ENCODE measurements around the gene NUP62. TPM values are rescaled to one million over a fixed set of nuclear protein-coding genes. Genes with fewer than 3 reads are reported as not detected.
"Not testable (repeated sequence)": the region's sequence is repeated elsewhere in the genome, so short reads cannot be mapped to it uniquely, and the experiment has no call there.

Gene NUP62
- total RNA-seq, 1 donor from 2014 or later: 126 TPM

- intact Hi-C loops (cut with micrococcal nuclease): no loop called here
Measured at GRCh38 chr19:49951806-49952478, 22.6 kb upstream of the NUP62 start.

- intact Hi-C loops (cut with micrococcal nuclease): no loop called here
Measured at GRCh38 chr19:49950956-49951526, 21.7 kb upstream of the NUP62 start.

GRCh38 chr19:49950590-49950948, 21.3 kb upstream of the NUP62 start:
- intact Hi-C loops (cut with micrococcal nuclease): no loop called here

GRCh38 chr19:49949742-49950589, 20.7 kb upstream of the NUP62 start:
- intact Hi-C loops (cut with micrococcal nuclease): no loop called here

GRCh38 chr19:49946415-49946814, 17.1 kb upstream of the NUP62 start:
- intact Hi-C loops (cut with micrococcal nuclease): no loop called here

- intact Hi-C loops (cut with micrococcal nuclease): not testable (repeated sequence)
Measured at GRCh38 chr19:49944567-49944966, 15.3 kb upstream of the NUP62 start.

- intact Hi-C loops (cut with micrococcal nuclease): no loop called here
Measured at GRCh38 chr19:49940482-49940791, 11.1 kb upstream of the NUP62 start.

- intact Hi-C loops (cut with micrococcal nuclease): no loop called here
Measured at GRCh38 chr19:49939721-49940481, 10.6 kb upstream of the NUP62 start.

- intact Hi-C loops (cut with micrococcal nuclease): no loop called here
Measured at GRCh38 chr19:49938662-49939061, 9.4 kb upstream of the NUP62 start.

GRCh38 chr19:49937750-49938381, 8.6 kb upstream of the NUP62 start:
- intact Hi-C loops (cut with micrococcal nuclease): loop anchor here (1.0 kb wide), 1 partner anchor 45 kb away; no protein-coding TSS in a partner anchor

GRCh38 chr19:49936549-49936948, 7.2 kb upstream of the NUP62 start:
- intact Hi-C loops (cut with micrococcal nuclease): no loop called here

GRCh38 chr19:49933643-49934042, 4.3 kb upstream of the NUP62 start:
- intact Hi-C loops (cut with micrococcal nuclease): no loop called here

GRCh38 chr19:49932731-49933131, 3.4 kb upstream of the NUP62 start:
- intact Hi-C loops (cut with micrococcal nuclease): no loop called here

- intact Hi-C loops (cut with micrococcal nuclease): no loop called here
Measured at GRCh38 chr19:49932041-49932451, 2.7 kb upstream of the NUP62 start.

- intact Hi-C loops (cut with micrococcal nuclease): no loop called here
Measured at GRCh38 chr19:49931293-49932040, 2.2 kb upstream of the NUP62 start.

GRCh38 chr19:49930483-49931011, 1.2 kb upstream of the NUP62 start:
- intact Hi-C loops (cut with micrococcal nuclease): loop anchor here (1.0 kb wide), 1 partner anchor 33 kb away; no protein-coding TSS in a partner anchor

GRCh38 chr19:49929611-49930482, 543 bp upstream of the NUP62 start:
- intact Hi-C loops (cut with micrococcal nuclease): loop anchor here (1.0 kb wide), 3 partner anchors 33 to 95 kb away; partner anchors contain the start of genes AKT1S1, TBC1D17 and VRK3

GRCh38 chr19:49927526-49928264, 1.6 kb downstream of the NUP62 start:
- intact Hi-C loops (cut with micrococcal nuclease): no loop called here
